ENCODE results near the gene GAA. TPM values are rescaled to one million over a fixed set of nuclear protein-coding genes. Genes with fewer than 3 reads are reported as not detected.

GAA gene
- total RNA-seq, 1 donor from 2014 or later = 59.7 TPM

- Mint-ChIP-seq H3K9me3 (no peaks in the 10 kb centered on the region), H3K27ac (no peak overlapping the region), H3K4me3 (no peak overlapping the region), H3K36me3 (peaks cover 2% of the 10 kb centered on the region), H3K4me1 (no peaks in the 10 kb centered on the region), H3K27me3 (ENCODE audit: low read depth) (no peaks in the 10 kb centered on the region)
- DNase-seq (ENCODE audit: low spot score in 2 of 2, unreplicated experiment in 2 of 2) = no peak
- TF ChIP-seq, protein P1, sequence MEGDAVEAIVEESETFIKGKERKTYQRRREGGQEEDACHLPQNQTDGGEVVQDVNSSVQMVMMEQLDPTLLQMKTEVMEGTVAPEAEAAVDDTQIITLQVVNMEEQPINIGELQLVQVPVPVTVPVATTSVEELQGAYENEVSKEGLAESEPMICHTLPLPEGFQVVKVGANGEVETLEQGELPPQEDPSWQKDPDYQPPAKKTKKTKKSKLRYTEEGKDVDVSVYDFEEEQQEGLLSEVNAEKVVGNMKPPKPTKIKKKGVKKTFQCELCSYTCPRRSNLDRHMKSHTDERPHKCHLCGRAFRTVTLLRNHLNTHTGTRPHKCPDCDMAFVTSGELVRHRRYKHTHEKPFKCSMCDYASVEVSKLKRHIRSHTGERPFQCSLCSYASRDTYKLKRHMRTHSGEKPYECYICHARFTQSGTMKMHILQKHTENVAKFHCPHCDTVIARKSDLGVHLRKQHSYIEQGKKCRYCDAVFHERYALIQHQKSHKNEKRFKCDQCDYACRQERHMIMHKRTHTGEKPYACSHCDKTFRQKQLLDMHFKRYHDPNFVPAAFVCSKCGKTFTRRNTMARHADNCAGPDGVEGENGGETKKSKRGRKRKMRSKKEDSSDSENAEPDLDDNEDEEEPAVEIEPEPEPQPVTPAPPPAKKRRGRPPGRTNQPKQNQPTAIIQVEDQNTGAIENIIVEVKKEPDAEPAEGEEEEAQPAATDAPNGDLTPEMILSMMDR (IDR thresholded peaks at IDR 0.05; ENCODE audit: unreplicated experiment) = no peak
These were observed 8.4 kb upstream of the GAA start for GRCh38 chr17:80092959-80093358.

- H3K4me1 Mint-ChIP-seq = no peaks in the 10 kb centered on the region
- no peak for DNase-seq (ENCODE audit: low spot score in 2 of 2, unreplicated experiment in 2 of 2)
- no peak overlapping the region for H3K4me3 Mint-ChIP-seq
- peaks cover 2% of the 10 kb centered on the region for H3K36me3 Mint-ChIP-seq
- TF ChIP-seq, protein P1 (IDR thresholded peaks at IDR 0.05; ENCODE audit: unreplicated experiment) = no peak
- no peak overlapping the region for H3K27ac Mint-ChIP-seq
- H3K9me3 Mint-ChIP-seq = no peaks in the 10 kb centered on the region
- H3K27me3 Mint-ChIP-seq (ENCODE audit: low read depth) = no peaks in the 10 kb centered on the region
These were observed 6.1 kb upstream of the GAA start for GRCh38 chr17:80095038-80095843.

GRCh38 chr17:80095844-80096475 lies 5.4 kb upstream of the GAA start:
- TF ChIP-seq, protein P1 (IDR thresholded peaks at IDR 0.05; ENCODE audit: unreplicated experiment) = no peak
- H3K4me3 Mint-ChIP-seq = no peak overlapping the region
- H3K9me3 Mint-ChIP-seq = no peaks in the 10 kb centered on the region
- no peak overlapping the region for H3K27ac Mint-ChIP-seq
- peaks cover 3% of the 10 kb centered on the region for H3K4me1 Mint-ChIP-seq
- no peaks in the 10 kb centered on the region for H3K27me3 Mint-ChIP-seq (ENCODE audit: low read depth)
- H3K36me3 Mint-ChIP-seq = no peaks in the 10 kb centered on the region
- DNase-seq (ENCODE audit: low spot score in 2 of 2, unreplicated experiment in 2 of 2) = no peak

- no peaks in the 10 kb centered on the region for H3K36me3 Mint-ChIP-seq
- TF ChIP-seq, protein P1 (IDR thresholded peaks at IDR 0.05; ENCODE audit: unreplicated experiment) = no peak
- H3K4me1 Mint-ChIP-seq = peaks cover 3% of the 10 kb centered on the region
- H3K27me3 Mint-ChIP-seq (ENCODE audit: low read depth) = no peaks in the 10 kb centered on the region
- DNase-seq (ENCODE audit: low spot score in 2 of 2, unreplicated experiment in 2 of 2) = no peak
- no peak overlapping the region for H3K4me3 Mint-ChIP-seq
- no peak overlapping the region for H3K27ac Mint-ChIP-seq
- no peaks in the 10 kb centered on the region for H3K9me3 Mint-ChIP-seq
These were observed 4.8 kb upstream of the GAA start for GRCh38 chr17:80096561-80097021.

DNA sequence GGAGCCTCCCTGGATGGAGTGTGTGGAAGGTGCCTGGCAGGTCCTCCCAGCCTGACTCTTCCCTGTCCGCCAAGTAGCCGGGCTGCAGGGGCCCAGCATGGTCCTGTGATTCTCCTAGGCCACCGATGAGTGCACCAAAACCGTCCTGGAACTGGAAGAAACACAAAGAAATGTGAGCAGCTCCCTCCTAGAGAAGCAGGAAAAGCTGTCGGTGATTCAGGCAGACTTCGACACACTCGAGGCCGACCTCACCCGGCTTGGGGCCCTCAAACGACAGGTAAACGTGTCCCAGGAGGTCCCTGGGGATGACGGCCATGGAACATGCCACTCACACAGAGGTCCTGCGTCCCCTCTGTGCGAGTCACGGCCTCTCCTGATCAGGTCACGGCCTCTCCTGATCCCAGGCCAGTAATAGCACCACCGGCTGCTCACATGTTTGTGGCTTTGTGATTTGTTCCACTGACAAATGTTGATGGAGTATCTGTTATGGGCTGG lies 4.2 kb upstream of the GAA start:
- no peak overlapping the region for H3K4me3 Mint-ChIP-seq

More for the DNA sequence above, 4.2 kb upstream of the GAA start:
- Mint-ChIP-seq H3K36me3 (no peaks in the 10 kb centered on the region), H3K27ac (no peak overlapping the region), H3K4me1 (peaks cover 8% of the 10 kb centered on the region), H3K27me3 (ENCODE audit: low read depth) (no peaks in the 10 kb centered on the region), H3K9me3 (no peaks in the 10 kb centered on the region)
- TF ChIP-seq, protein P1 (IDR thresholded peaks at IDR 0.05; ENCODE audit: unreplicated experiment) = no peak
- DNase-seq (ENCODE audit: low spot score in 2 of 2, unreplicated experiment in 2 of 2) = no peak
